Stimulated activated effector memory CD8-positive, alpha-beta T cell treated with anti-CD3 and anti-CD28 coated beads, Interleukin-12 subunit alpha, Interleukin-12 subunit beta, amount 100 ng/mL, for 72 hours (primary cell): ENCODE measurements around the gene GET3.
"Not testable (repeated sequence)": the region's sequence is repeated elsewhere in the genome, so short reads cannot be mapped to it uniquely, and the experiment has no call there.

Experiments used
- ATAC-seq: fragments of 150-1000 bp; cut with Tn5 transposase; 2 replicates; pipeline ENCODE4 v1.10.0; 2021
- DNase-seq, 2 donors: peaks; one replicate each; pipeline ENCODE4 v3.0.0; 2021 to 2022; ENCODE audit warnings: low spot score in 2 of 2
- H3K27ac Mint-ChIP-seq: one replicate; pipeline ENCODE4 v1.8.0; 2022; ENCODE audit warnings: mild to moderate bottlenecking, mixed read lengths
- H3K36me3 Mint-ChIP-seq: one replicate; pipeline ENCODE4 v1.8.0; 2022; ENCODE audit warnings: mild to moderate bottlenecking, mixed read lengths
- H3K4me1 Mint-ChIP-seq: one replicate; pipeline ENCODE4 v1.8.0; 2022; ENCODE audit warnings: mixed read lengths
- H3K4me3 Mint-ChIP-seq: one replicate; pipeline ENCODE4 v1.8.0; 2022; ENCODE audit warnings: mild to moderate bottlenecking, mixed read lengths
- H3K9me3 Mint-ChIP-seq: one replicate; pipeline ENCODE4 v1.8.0; 2022; ENCODE audit warnings: mixed read lengths

Gene GET3

GRCh38 chr19:12796146-12797071 is 59.1 kb downstream of the GET3 start:
- peak; percentile 67 to 89 for DNase-seq
- H3K36me3 Mint-ChIP-seq: peaks cover 85% of the 10 kb centered on the region
- no peak for ATAC-seq

GRCh38 chr19:12797141-12797587 is 59.9 kb downstream of the GET3 start:
- no peak overlapping the region for H3K4me3 Mint-ChIP-seq
- ATAC-seq: no peak
- peaks cover 80% of the 10 kb centered on the region for H3K36me3 Mint-ChIP-seq
- peaks cover 33% of the 10 kb centered on the region for H3K4me1 Mint-ChIP-seq
- DNase-seq: no peak
- no peaks in the 10 kb centered on the region for H3K9me3 Mint-ChIP-seq
- H3K27ac Mint-ChIP-seq: no peak overlapping the region

More at GRCh38 chr19:12796146-12797071, 59.1 kb downstream of the GET3 start:
- Mint-ChIP-seq H3K4me1 (peaks cover 30% of the 10 kb centered on the region), H3K9me3 (no peaks in the 10 kb centered on the region), H3K27ac (peak overlapping the region; percentile 83), H3K4me3 (peak overlapping the region; percentile 98)

GRCh38 chr19:12797607-12798006 is 60.3 kb downstream of the GET3 start:
- H3K9me3 Mint-ChIP-seq, H3K27ac Mint-ChIP-seq, DNase-seq, ATAC-seq, H3K4me3 Mint-ChIP-seq: not testable (repeated sequence)
- H3K4me1 Mint-ChIP-seq: peaks cover 38% of the 10 kb centered on the region
- peaks cover 76% of the 10 kb centered on the region for H3K36me3 Mint-ChIP-seq
